Measurements from ENCODE around the gene NLRC5. TPM values are rescaled to one million over a fixed set of nuclear protein-coding genes. Genes with fewer than 3 reads are reported as not detected.

NLRC5 gene
- total and polyA plus RNA-seq, 8 donors: 4.6 to 26.6 (median 9.9) TPM

- no peaks in the 10 kb centered on the region for H3K27me3 ChIP-seq
- no peaks in the 10 kb centered on the region for H3K4me1 ChIP-seq
- ATAC-seq: no peak
- intact Hi-C loops (cut with DNase I): no loop called here
- H3K9me3 ChIP-seq: no peaks in the 10 kb centered on the region
- no peak overlapping the region for H3K4me3 ChIP-seq
- H3K36me3 ChIP-seq: no peaks in the 10 kb centered on the region
- no peak overlapping the region for H3K27ac ChIP-seq
- WGBS, 2 donors: 84 to 90% methylated on average over 7 of the region's 7 CpGs
- FAIRE-seq: no peak
- no peak for DNase-seq
- TF ChIP-seq, protein P1, sequence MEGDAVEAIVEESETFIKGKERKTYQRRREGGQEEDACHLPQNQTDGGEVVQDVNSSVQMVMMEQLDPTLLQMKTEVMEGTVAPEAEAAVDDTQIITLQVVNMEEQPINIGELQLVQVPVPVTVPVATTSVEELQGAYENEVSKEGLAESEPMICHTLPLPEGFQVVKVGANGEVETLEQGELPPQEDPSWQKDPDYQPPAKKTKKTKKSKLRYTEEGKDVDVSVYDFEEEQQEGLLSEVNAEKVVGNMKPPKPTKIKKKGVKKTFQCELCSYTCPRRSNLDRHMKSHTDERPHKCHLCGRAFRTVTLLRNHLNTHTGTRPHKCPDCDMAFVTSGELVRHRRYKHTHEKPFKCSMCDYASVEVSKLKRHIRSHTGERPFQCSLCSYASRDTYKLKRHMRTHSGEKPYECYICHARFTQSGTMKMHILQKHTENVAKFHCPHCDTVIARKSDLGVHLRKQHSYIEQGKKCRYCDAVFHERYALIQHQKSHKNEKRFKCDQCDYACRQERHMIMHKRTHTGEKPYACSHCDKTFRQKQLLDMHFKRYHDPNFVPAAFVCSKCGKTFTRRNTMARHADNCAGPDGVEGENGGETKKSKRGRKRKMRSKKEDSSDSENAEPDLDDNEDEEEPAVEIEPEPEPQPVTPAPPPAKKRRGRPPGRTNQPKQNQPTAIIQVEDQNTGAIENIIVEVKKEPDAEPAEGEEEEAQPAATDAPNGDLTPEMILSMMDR (IDR thresholded peaks at IDR 0.05): no peak
These were observed 33.1 kb downstream of the NLRC5 start for GRCh38 chr16:57022445-57022844.

- DNase-seq (no peak), FAIRE-seq (no peak), ATAC-seq (no peak)
- H3K27ac ChIP-seq: no peak overlapping the region
- H3K4me1 ChIP-seq: no peaks in the 10 kb centered on the region
- TF ChIP-seq, protein P1 (IDR thresholded peaks at IDR 0.05): no peak
- H3K4me3 ChIP-seq: no peak overlapping the region
- intact Hi-C loops (cut with DNase I): no loop called here
- 80 to 84% methylated on average over 8 of the region's 8 CpGs for WGBS, 2 donors
- no peaks in the 10 kb centered on the region for H3K9me3 ChIP-seq
- H3K27me3 ChIP-seq: no peaks in the 10 kb centered on the region
- H3K36me3 ChIP-seq: no peaks in the 10 kb centered on the region
These were observed 34.3 kb downstream of the NLRC5 start for GRCh38 chr16:57023541-57024249.

GRCh38 chr16:57024894-57025680 is 35.7 kb downstream of the NLRC5 start:
- WGBS, 2 donors: 88 to 89% methylated on average over 19 of the region's 19 CpGs

DNA sequence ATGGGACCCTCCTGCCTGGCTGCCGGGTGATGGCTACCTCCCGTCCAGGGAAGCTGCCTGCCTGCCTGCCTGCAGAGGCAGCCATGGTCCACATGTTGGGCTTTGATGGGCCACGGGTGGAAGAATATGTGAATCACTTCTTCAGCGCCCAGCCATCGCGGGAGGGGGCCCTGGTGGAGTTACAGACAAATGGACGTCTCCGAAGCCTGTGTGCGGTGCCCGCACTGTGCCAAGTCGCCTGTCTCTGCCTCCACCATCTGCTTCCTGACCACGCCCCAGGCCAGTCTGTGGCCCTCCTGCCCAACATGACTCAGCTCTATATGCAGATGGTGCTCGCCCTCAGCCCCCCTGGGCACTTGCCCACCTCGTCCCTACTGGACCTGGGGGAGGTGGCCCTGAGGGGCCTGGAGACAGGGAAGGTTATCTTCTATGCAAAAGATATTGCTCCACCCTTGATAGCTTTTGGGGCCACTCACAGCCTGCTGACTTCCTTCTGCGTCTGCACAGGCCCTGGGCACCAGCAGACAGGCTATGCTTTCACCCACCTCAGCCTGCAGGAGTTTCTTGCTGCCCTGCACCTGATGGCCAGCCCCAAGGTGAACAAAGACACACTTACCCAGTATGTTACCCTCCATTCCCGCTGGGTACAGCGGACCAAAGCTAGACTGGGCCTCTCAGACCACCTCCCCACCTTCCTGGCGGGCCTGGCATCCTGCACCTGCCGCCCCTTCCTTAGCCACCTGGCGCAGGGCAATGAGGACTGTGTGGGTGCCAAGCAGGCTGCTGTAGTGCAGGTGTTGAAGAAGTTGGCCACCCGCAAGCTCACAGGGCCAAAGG is 36.8 kb downstream of the NLRC5 start:
- H3K4me3 ChIP-seq: no peak overlapping the region
- H3K36me3 ChIP-seq: no peaks in the 10 kb centered on the region
- ATAC-seq: peak in 1 of 4 donors; percentile 13
- 87 to 90% methylated on average over 20 to 21 of the region's 21 CpGs for WGBS, 2 donors
- no peaks in the 10 kb centered on the region for H3K9me3 ChIP-seq
- TF ChIP-seq, protein P1 (IDR thresholded peaks at IDR 0.05): no peak
- H3K4me1 ChIP-seq: no peaks in the 10 kb centered on the region
- intact Hi-C loops (cut with DNase I): no loop called here
- DNase-seq: no peak
- no peak for FAIRE-seq
- no peak overlapping the region for H3K27ac ChIP-seq
- H3K27me3 ChIP-seq: no peaks in the 10 kb centered on the region

More at GRCh38 chr16:57024894-57025680, 35.7 kb downstream of the NLRC5 start:
- Histone ChIP-seq H3K36me3 (no peaks in the 10 kb centered on the region), H3K27me3 (no peaks in the 10 kb centered on the region), H3K27ac (no peak overlapping the region), H3K9me3 (no peaks in the 10 kb centered on the region), H3K4me1 (no peaks in the 10 kb centered on the region), H3K4me3 (no peak overlapping the region)
- no peak for ATAC-seq
- no peak for DNase-seq
- intact Hi-C loops (cut with DNase I): no loop called here
- TF ChIP-seq, protein P1 (IDR thresholded peaks at IDR 0.05): no peak
- no peak for FAIRE-seq

Data from pancreas (tissue), 10 donors.